Gastroesophageal sphincter (tissue), 3 donors: ENCODE data around the gene FBXO42.

Experiments
- CTCF ChIP-seq, 4 experiments: fragments of 200-600 bp in 2 of 4; fragments of 450-650 bp in 2 of 4; sonication (generic) in 1 of 4; IDR thresholded peaks; one replicate each; pipeline ENCODE4 v1.5.1; 2017 to 2019; ENCODE audit warnings: antibody characterized with exemption in 4 of 4, mild to moderate bottlenecking in 2 of 4, moderate library complexity in 2 of 4
- POLR2A ChIP-seq, 2 donors: fragments of 450-650 bp; IDR thresholded peaks; one replicate each; pipeline ENCODE4 v1.6.1; 2017; ENCODE audit warnings: antibody characterized with exemption in 2 of 2, mild to moderate bottlenecking in 2 of 2, moderate library complexity in 1 of 2
- POLR2AphosphoS5 ChIP-seq: sonication (generic); formaldehyde crosslinking; IDR thresholded peaks from one replicate; pipeline ENCODE4 v1.6.1; 2017; ENCODE audit warnings: antibody characterized with exemption

DNA sequence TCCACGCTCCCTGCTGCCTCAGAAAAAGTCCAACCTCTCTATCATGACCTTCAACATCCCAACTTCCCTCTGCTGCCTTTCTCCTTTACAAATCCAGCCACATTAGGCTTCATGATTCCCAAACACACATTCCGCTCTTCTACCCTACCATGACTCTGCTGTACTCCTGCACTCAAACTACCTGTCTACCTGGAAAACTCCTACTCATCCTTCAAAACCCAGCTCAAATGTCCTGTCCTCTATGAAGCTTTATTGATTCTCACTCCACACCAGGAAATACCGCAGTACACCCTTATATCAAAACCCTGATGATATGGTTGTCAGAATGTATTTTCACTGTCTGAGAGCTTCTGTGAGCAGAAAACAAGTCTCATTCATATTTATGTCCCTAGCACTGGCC, 148.7 kb downstream of the FBXO42 start:
- TF ChIP-seq POLR2AphosphoS5, result no peak
- no peak for TF ChIP-seq POLR2A (IDR thresholded peaks at IDR 0.05)
- no peak for TF ChIP-seq CTCF (IDR thresholded peaks at IDR 0.05)
